ENCODE measurements around the gene TBC1D1.
"Not testable (repeated sequence)": the region's sequence is repeated elsewhere in the genome, so short reads cannot be mapped to it uniquely, and the experiment has no call there.

TBC1D1 gene

GRCh38 chr4:37971202-37971601 is 80.3 kb downstream of the TBC1D1 start:
- H3K36me3 ChIP-seq = no peaks in the 10 kb centered on the region
- H3K4me1 ChIP-seq = no peaks in the 10 kb centered on the region
- H3K4me3 ChIP-seq (ENCODE audit: low read depth, low read length) = no peak overlapping the region
- TF ChIP-seq, protein P1, sequence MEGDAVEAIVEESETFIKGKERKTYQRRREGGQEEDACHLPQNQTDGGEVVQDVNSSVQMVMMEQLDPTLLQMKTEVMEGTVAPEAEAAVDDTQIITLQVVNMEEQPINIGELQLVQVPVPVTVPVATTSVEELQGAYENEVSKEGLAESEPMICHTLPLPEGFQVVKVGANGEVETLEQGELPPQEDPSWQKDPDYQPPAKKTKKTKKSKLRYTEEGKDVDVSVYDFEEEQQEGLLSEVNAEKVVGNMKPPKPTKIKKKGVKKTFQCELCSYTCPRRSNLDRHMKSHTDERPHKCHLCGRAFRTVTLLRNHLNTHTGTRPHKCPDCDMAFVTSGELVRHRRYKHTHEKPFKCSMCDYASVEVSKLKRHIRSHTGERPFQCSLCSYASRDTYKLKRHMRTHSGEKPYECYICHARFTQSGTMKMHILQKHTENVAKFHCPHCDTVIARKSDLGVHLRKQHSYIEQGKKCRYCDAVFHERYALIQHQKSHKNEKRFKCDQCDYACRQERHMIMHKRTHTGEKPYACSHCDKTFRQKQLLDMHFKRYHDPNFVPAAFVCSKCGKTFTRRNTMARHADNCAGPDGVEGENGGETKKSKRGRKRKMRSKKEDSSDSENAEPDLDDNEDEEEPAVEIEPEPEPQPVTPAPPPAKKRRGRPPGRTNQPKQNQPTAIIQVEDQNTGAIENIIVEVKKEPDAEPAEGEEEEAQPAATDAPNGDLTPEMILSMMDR (IDR thresholded peaks at IDR 0.05; ENCODE audit: low read depth, low read length) = no peak
- DNase-seq = no peak
- no peaks in the 10 kb centered on the region for H3K9me3 ChIP-seq
- no peaks in the 10 kb centered on the region for H3K27me3 ChIP-seq

DNA sequence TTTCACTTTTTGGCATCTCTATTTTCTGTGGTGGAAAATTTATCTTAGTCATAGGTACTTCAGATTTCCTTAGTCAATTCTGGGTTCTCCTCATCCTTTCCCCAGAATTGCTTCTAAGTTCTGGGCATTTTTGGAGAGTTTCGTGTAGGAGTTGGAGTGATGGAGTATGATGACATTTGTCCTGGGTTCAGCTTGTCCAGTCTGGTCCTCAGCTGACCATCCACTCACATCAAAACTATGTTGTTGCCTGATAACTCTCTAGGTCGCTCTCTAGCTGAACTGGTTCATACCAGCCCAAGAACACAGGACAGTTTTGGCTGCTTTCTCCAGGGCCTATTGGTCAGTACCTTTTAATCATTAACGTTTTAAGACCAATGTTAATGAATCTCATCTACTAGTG is 82.6 kb downstream of the TBC1D1 start:
- Histone ChIP-seq H3K4me3 (ENCODE audit: low read depth, low read length) (no peak overlapping the region), H3K36me3 (no peaks in the 10 kb centered on the region), H3K27me3 (peaks cover 3% of the 10 kb centered on the region; the same call in 1 of the 2 replicates), H3K9me3 (no peaks in the 10 kb centered on the region), H3K4me1 (no peaks in the 10 kb centered on the region)
- no peak for DNase-seq
- TF ChIP-seq, protein P1 (IDR thresholded peaks at IDR 0.05; ENCODE audit: low read depth, low read length) = no peak

DNA sequence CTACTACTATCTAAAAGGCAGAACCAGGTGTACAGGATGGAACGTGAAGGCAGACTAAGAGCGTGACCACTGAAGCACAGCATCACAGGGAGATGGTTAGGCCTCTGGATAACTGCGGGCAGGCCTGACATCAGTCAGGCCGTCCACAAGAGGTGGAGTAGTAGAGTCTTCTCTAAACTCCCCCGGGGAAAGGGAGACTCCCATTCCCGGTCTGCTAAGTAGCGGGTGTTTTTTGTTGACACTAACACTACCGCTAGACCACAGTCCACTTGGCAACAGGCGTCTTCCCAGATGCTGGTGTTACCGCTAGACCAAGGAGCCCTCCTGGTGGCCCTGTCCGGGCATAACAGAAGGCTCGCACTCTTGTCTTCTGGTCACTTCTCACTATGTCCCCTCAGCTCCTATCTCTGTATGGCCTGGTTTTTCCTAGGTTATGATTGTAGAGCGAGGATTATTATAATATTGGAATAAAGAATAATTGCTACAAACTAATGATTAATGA is 84.5 kb downstream of the TBC1D1 start:
- H3K4me1 ChIP-seq; H3K36me3 ChIP-seq; H3K9me3 ChIP-seq; H3K27me3 ChIP-seq; H3K4me3 ChIP-seq (ENCODE audit: low read depth, low read length): not testable (repeated sequence)
- DNase-seq = peak; percentile 10

- DNase-seq = no peak
- TF ChIP-seq, protein P1 (IDR thresholded peaks at IDR 0.05; ENCODE audit: low read depth, low read length) = no peak
- Histone ChIP-seq H3K4me1 (no peaks in the 10 kb centered on the region), H3K4me3 (ENCODE audit: low read depth, low read length) (peak overlapping the region; percentile 41), H3K36me3 (no peaks in the 10 kb centered on the region), H3K9me3 (no peaks in the 10 kb centered on the region), H3K27me3 (peaks cover 3% of the 10 kb centered on the region; the same call in 1 of the 2 replicates)
These were observed 85.6 kb downstream of the TBC1D1 start for GRCh38 chr4:37976507-37976906.

DNA sequence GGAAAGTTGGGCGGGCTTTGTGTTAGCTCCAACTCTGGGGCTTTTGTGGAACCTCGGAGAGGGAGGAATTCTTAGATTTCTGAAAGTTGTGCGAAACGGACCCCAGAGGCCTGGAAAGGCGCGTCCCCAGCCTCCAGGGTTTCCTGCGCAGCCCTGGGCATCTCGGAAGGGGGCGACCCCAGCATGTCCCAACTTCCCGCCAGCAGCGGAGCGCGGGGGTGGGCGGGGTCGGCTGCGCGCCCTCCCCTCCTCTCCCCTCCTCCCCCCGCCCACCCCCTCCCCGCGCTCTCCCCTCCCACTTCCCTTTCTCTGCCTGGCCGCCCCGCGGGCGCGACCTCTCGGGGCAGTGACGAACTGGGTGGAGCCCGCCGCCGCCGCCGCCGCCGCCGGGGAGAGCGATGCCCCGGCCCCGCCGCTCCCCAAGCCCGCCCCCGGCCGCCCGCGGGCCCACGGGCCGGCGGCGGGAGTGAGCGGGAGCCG is 86.1 kb downstream of the TBC1D1 start:
- no peaks in the 10 kb centered on the region for H3K4me1 ChIP-seq
- peak; percentile 79 for DNase-seq
- H3K9me3 ChIP-seq = no peaks in the 10 kb centered on the region
- TF ChIP-seq, protein P1 (IDR thresholded peaks at IDR 0.05; ENCODE audit: low read depth, low read length) = no peak
- H3K27me3 ChIP-seq = peaks cover 3% of the 10 kb centered on the region; the same call in 1 of the 2 replicates
- no peaks in the 10 kb centered on the region for H3K36me3 ChIP-seq
- peak overlapping the region; percentile 63 for H3K4me3 ChIP-seq (ENCODE audit: low read depth, low read length)

GRCh38 chr4:37977471-37978247 is 86.8 kb downstream of the TBC1D1 start:
- TF ChIP-seq, protein P1 (IDR thresholded peaks at IDR 0.05; ENCODE audit: low read depth, low read length) = peak; percentile 32
- DNase-seq = peak; percentile 64
- Histone ChIP-seq H3K27me3 (peaks cover 3% of the 10 kb centered on the region; the same call in 1 of the 2 replicates), H3K4me3 (ENCODE audit: low read depth, low read length) (peak overlapping the region; percentile 63), H3K4me1 (no peaks in the 10 kb centered on the region), H3K9me3 (no peaks in the 10 kb centered on the region), H3K36me3 (no peaks in the 10 kb centered on the region)
